Mononuclear cell (primary cell): Measurements from ENCODE around the gene TCEANC. TPM values are rescaled to one million over a fixed set of nuclear protein-coding genes. Genes with fewer than 3 reads are reported as not detected.

Source experiments
- total RNA-seq: library from RNA; depleted of rRNA; stranded (reverse); fragments of >200 nt; gene quantifications from one replicate; pipeline ENCODE4 v1.2.3, GENCODE V29; 2012

Gene TCEANC
- total RNA-seq, 1 donor: 18.5 TPM

Other genes starting within 250 kb of the TCEANC start
- not detected for gene EGFL6, start 83.5 kb upstream of the TCEANC start, total RNA-seq
- 41.3 TPM for gene RAB9A, start 36.0 kb downstream of the TCEANC start, total RNA-seq
- 31.5 TPM for gene TRAPPC2, start 81.5 kb downstream of the TCEANC start, total RNA-seq
- 40.1 TPM for gene OFD1, start 81.6 kb downstream of the TCEANC start, total RNA-seq
- 0.21 TPM for gene GPM6B, start 164.0 kb downstream of the TCEANC start, total RNA-seq